WERI-Rb-1 (cell line): Measurements from ENCODE around the gene FIGNL2.

ENCODE experiments used
- DNase-seq: peaks from one replicate; pipeline ENCODE4 v3.0.0-alpha.2; 2020
- H3K27ac ChIP-seq: fragments of 250-450 bp; sonication (Bioruptor Pico); 2 replicates; pipeline ENCODE4 v1.5.1; 2020; ENCODE audit warnings: mild to moderate bottlenecking, moderate library complexity
- H3K27me3 ChIP-seq: fragments of 250-450 bp; sonication (Bioruptor Pico); 2 replicates; pipeline ENCODE4 v1.5.1; 2021; ENCODE audit warnings: mild to moderate bottlenecking, low read depth, moderate library complexity; ENCODE audit not compliant: insufficient read depth, severe bottlenecking
- H3K36me3 ChIP-seq: fragments of 250-450 bp; sonication (Bioruptor Pico); 2 replicates; pipeline ENCODE4 v1.5.1; 2020; ENCODE audit warnings: mild to moderate bottlenecking, moderate library complexity
- H3K4me3 ChIP-seq: 2 replicates; pipeline ENCODE4 v1.5.1; 2011; ENCODE audit warnings: low read depth, mild to moderate bottlenecking, control low read depth, low read length
- H3K9me3 ChIP-seq: fragments of 250-450 bp; sonication (Bioruptor Pico); 2 replicates; pipeline ENCODE4 v1.5.1; 2021; ENCODE audit warnings: mild to moderate bottlenecking, moderate library complexity; ENCODE audit not compliant: severe bottlenecking
- CTCF ChIP-seq: IDR thresholded peaks from 2 replicates; pipeline ENCODE4 v1.5.1; 2011; ENCODE audit warnings: low read depth, mild to moderate bottlenecking, control low read depth, inconsistent platforms, low read length

The FIGNL2 gene

DNA sequence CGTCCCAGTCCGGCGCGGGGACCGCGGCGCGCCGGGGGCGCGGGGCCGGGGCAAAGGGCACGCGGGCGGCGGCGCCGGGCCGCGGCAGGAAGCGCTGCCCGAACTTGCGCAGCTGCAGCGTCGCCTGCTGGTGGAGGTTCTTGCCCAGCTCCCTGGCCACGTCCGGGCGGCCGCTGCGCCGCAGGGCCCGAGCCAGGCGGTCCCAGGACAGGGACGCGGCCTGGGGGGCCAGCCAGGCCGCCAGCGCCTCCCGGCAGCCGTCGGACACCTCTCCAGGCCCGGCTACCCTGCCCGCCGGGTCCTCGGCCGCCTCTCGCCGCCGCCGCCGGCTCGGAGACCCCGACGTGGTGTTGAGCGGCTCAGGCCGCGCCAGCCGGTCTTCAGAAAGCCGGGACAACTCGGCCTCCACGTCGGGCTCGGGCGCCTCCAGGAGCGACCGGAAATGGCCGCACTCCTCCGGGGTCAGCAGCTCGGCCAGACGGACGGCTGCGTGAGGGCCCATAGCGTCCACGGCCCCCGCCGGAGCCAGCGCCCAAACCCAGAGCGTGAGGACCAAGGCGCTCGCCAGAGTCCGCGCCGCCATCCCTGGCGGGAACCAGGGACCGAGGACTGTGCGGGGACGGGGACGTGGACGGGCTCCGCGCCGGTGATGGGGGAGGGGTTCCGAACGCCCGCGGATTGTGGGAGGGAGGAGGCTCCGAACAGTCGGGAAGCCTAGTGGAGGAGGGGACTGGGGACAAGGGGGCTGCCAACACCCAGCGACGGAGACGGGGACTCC lies 34.0 kb downstream of the FIGNL2 start:
- peak; percentile 78 for DNase-seq

DNA sequence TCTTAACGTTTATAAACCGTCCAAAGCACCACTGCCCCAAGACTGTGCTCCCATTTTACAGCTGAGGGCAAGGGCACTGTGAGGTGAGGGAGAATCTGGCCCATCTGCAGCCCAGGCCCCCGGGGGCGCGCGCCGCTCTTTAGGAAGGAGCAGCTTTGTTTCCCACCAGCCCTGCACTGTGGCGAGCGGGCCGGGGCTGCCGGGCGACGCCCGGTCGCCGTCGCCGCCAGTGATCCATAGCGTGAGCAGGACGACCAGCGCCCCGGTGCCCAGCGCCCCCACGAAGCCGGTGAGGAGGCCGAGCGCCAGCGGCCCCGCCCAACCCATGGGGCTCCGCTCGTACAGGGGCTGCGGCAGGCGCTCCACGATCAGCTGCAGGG lies 34.6 kb downstream of the FIGNL2 start:
- H3K4me3 ChIP-seq = peak overlapping the region; percentile 21

More for the DNA sequence above, 34.0 kb downstream of the FIGNL2 start:
- Histone ChIP-seq H3K27ac (peak overlapping the region; percentile 44), H3K9me3 (no peaks in the 10 kb centered on the region), H3K36me3 (no peaks in the 10 kb centered on the region), H3K4me3 (peak overlapping the region; percentile 25), H3K27me3 (no peaks in the 10 kb centered on the region)
- TF ChIP-seq CTCF = peak; percentile 96

DNA sequence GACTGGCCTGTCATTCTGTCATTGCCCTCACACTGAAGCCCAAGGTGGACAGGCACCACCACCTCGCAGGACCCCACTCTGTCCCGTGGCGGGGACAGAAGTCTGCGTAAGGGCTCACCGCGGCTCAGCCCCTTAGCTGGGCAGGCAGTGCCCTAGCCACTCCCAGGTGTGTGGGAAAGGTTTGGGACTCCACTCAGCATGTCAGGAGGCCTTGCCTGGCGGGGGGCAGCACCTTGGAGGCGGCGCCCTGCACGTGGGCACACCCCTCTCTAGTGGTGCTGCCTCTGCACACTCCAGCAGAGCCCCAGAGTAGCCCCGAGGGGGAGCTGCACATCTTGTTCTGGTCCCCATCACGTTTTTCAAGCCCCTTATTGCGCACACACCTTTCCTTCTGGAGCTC lies 35.6 kb downstream of the FIGNL2 start:
- Histone ChIP-seq H3K27me3 (no peaks in the 10 kb centered on the region), H3K36me3 (no peaks in the 10 kb centered on the region; the same call in 1 of the 2 replicates), H3K27ac (no peak overlapping the region), H3K4me3 (no peak overlapping the region), H3K9me3 (no peaks in the 10 kb centered on the region)
- DNase-seq = no peak
- no peak for TF ChIP-seq CTCF

More for the DNA sequence above, 34.6 kb downstream of the FIGNL2 start:
- no peaks in the 10 kb centered on the region for H3K9me3 ChIP-seq
- no peak for TF ChIP-seq CTCF
- no peaks in the 10 kb centered on the region for H3K36me3 ChIP-seq
- no peak overlapping the region for H3K27ac ChIP-seq
- no peaks in the 10 kb centered on the region for H3K27me3 ChIP-seq
- no peak for DNase-seq

DNA sequence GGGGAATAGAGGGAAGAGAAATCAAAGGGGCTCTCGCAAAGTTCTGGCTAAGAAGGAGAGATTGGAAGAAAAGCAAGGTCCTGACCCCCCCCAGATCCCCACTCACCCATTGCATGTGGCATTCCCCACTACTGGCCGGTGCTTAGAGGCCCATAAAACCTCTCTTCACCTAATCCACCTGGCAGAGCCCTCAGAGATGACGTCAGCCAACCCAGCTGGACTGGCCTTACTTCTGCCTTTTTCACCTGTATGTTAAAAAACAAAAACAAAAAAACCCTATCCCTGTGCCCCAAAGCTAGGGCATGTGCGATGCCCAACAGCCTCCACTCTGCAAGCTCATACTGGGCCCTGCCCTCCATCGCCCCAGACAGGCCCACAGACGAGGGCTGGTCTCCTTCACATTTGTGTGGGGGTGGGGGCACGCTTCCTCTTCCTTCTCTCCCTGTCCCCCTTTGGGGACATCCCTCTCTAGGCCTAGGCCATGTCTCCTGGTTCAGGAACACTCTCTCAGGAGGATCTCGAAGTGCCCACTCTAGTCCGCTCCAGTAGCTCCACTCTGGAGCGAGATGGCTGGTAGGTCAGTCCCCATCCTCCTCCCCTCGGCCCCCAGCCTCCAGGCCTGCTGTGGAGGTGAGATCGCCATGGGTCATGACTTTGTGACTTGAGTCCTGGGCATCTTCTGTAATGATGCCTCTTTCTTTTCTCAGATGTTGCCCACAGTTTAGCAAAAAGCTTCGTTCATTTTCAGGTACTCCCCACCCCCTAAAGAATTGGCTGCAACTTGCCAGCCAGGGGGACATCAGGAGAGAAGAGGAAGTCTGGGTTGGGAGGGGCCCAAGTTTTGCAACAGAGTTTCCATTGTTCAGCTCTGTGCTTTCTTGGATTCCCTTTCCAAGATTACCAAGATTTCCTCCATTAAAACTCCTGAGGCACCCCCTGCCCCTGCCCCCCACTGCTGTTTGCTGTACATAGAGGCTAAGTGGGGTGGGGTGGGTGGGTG lies 37.0 kb downstream of the FIGNL2 start:
- DNase-seq = no peak
- TF ChIP-seq CTCF = no peak
- no peaks in the 10 kb centered on the region for H3K9me3 ChIP-seq
- peaks cover 3% of the 10 kb centered on the region; the same call in 1 of the 2 replicates for H3K36me3 ChIP-seq
- H3K4me3 ChIP-seq = no peak overlapping the region
- no peak overlapping the region for H3K27ac ChIP-seq
- no peaks in the 10 kb centered on the region for H3K27me3 ChIP-seq

GRCh38 chr12:51809193-51809592 lies 39.3 kb downstream of the FIGNL2 start:
- Histone ChIP-seq H3K9me3 (no peaks in the 10 kb centered on the region), H3K36me3 (peaks cover 4% of the 10 kb centered on the region; the same call in 1 of the 2 replicates), H3K4me3 (no peak overlapping the region), H3K27me3 (no peaks in the 10 kb centered on the region), H3K27ac (no peak overlapping the region)
- TF ChIP-seq CTCF = no peak
- DNase-seq = no peak
